GM23338 (cell line): ENCODE data around the gene BEST1. TPM values are rescaled to one million over a fixed set of nuclear protein-coding genes. Genes with fewer than 3 reads are reported as not detected.

Source experiments
- ATAC-seq: fragments of 200-7000 bp; cut with Tn5 transposase; 3 replicates; pipeline ENCODE4 v1.9.1; 2020
- DNase-seq: peaks from one replicate; pipeline ENCODE4 v3.0.0-alpha.2; 2015; ENCODE audit warnings: low spot score
- H2AFZ ChIP-seq: fragments of 200-600 bp; sonication (generic); 2 replicates; pipeline ENCODE4 v1.8.0; 2016; ENCODE audit warnings: antibody characterized with exemption, mild to moderate bottlenecking, moderate library complexity
- H3F3A ChIP-seq: fragments of 200-600 bp; sonication (generic); replicated peaks from 2 replicates; pipeline ENCODE4 v1.8.0; 2017; ENCODE audit warnings: antibody characterized with exemption, mixed run types, low read depth
- H3K27ac ChIP-seq: fragments of 200-600 bp; sonication (generic); 2 replicates; pipeline ENCODE4 v1.6.1; 2016; ENCODE audit warnings: low read depth
- H3K27me3 ChIP-seq: fragments of 200-600 bp; sonication (generic); 2 replicates; pipeline ENCODE4 v1.8.0; 2016; ENCODE audit warnings: mild to moderate bottlenecking, mixed run types, moderate library complexity; ENCODE audit not compliant: insufficient read depth
- H3K36me3 ChIP-seq: fragments of 200-600 bp; sonication (generic); 2 replicates; pipeline ENCODE4 v1.8.0; 2016; ENCODE audit warnings: mild to moderate bottlenecking; ENCODE audit not compliant: insufficient read depth
- H3K4me1 ChIP-seq: fragments of 200-600 bp; sonication (generic); 2 replicates; pipeline ENCODE4 v1.8.0; 2016; ENCODE audit warnings: mild to moderate bottlenecking, moderate library complexity; ENCODE audit not compliant: insufficient read depth
- H3K4me2 ChIP-seq: fragments of 200-600 bp; sonication (generic); 2 replicates; pipeline ENCODE4 v1.7.1; 2017; ENCODE audit warnings: mixed run types
- H3K4me3 ChIP-seq: fragments of 200-600 bp; sonication (generic); 2 replicates; pipeline ENCODE4 v1.6.1; 2016; ENCODE audit warnings: mixed run types
- H3K79me2 ChIP-seq: fragments of 200-600 bp; sonication (generic); replicated peaks from 2 replicates; pipeline ENCODE4 v1.8.0; 2017; ENCODE audit warnings: mild to moderate bottlenecking; ENCODE audit not compliant: insufficient read depth
- H3K9me2 ChIP-seq: fragments of 200-600 bp; sonication (generic); 2 replicates; pipeline ENCODE4 v1.8.0; 2017; ENCODE audit not compliant: insufficient read depth
- H4K20me1 ChIP-seq: fragments of 200-600 bp; sonication (generic); replicated peaks from 2 replicates; pipeline ENCODE4 v1.8.0; 2017; ENCODE audit warnings: mild to moderate bottlenecking; ENCODE audit not compliant: insufficient read depth
- H3K27ac Mint-ChIP-seq: 2 replicates; pipeline ENCODE4 v1.8.0; 2020; ENCODE audit warnings: inconsistent platforms, mild to moderate bottlenecking, moderate library complexity, mixed read lengths
- H3K27me3 Mint-ChIP-seq: 3 replicates; pipeline ENCODE4 v1.8.0; 2022; ENCODE audit warnings: low read depth, mild to moderate bottlenecking, moderate library complexity, mixed read lengths, inconsistent platforms; ENCODE audit not compliant: insufficient read depth, poor library complexity
- H3K36me3 Mint-ChIP-seq: 3 replicates; pipeline ENCODE4 v1.8.0; 2021; ENCODE audit warnings: low read depth, mild to moderate bottlenecking, inconsistent platforms, moderate library complexity, mixed read lengths
- H3K4me1 Mint-ChIP-seq: 3 replicates; pipeline ENCODE4 v1.8.0; 2020; ENCODE audit warnings: mild to moderate bottlenecking, inconsistent platforms, mixed read lengths
- H3K4me3 Mint-ChIP-seq: 3 replicates; pipeline ENCODE4 v1.8.0; 2021; ENCODE audit warnings: moderate library complexity, mild to moderate bottlenecking, inconsistent platforms, mixed read lengths
- H3K9me3 Mint-ChIP-seq: 3 replicates; pipeline ENCODE4 v1.8.0; 2020; ENCODE audit warnings: moderate library complexity, mild to moderate bottlenecking, inconsistent platforms, mixed read lengths
- CREB1 ChIP-seq: fragments of 250-450 bp; sonication (Bioruptor Pico); IDR thresholded peaks from 2 replicates; pipeline ENCODE4 v1.5.0; 2020; ENCODE audit warnings: low read depth, mild to moderate bottlenecking, moderate library complexity
- CTCF ChIP-seq, 2 experiments: fragments of 200-600 bp in 1 of 2; sonication (generic) in 1 of 2; conservative IDR thresholded peaks; 2 replicates each; pipeline versions ENCODE4 v1.5.1 to v1.6.1; 2016 to 2017; ENCODE audit warnings: antibody characterized with exemption in 2 of 2, low read depth in 2 of 2, mild to moderate bottlenecking in 2 of 2, moderate library complexity in 1 of 2
- ETS1 ChIP-seq: IDR thresholded peaks from 2 replicates; pipeline ENCODE4 v1.6.1; 2016; ENCODE audit warnings: antibody characterized with exemption
- EZH2 ChIP-seq: fragments of 200-600 bp; sonication (generic); IDR thresholded peaks from one replicate; pipeline ENCODE4 v1.8.0; 2017; ENCODE audit warnings: antibody characterized with exemption, mild to moderate bottlenecking, low read depth; ENCODE audit not compliant: unreplicated experiment
- EZH2phosphoT487 ChIP-seq: fragments of 200-600 bp; sonication (generic); IDR thresholded peaks from one replicate; pipeline ENCODE4 v1.8.1; 2018; ENCODE audit warnings: antibody characterized with exemption; ENCODE audit not compliant: unreplicated experiment
- JUNB ChIP-seq: IDR thresholded peaks from one replicate; pipeline ENCODE4 v1.6.1; 2016; ENCODE audit warnings: antibody characterized with exemption; ENCODE audit not compliant: unreplicated experiment
- NANOG ChIP-seq: IDR thresholded peaks from 2 replicates; pipeline ENCODE4 v1.6.1; 2016; ENCODE audit warnings: antibody characterized with exemption, borderline replicate concordance
- POLR2AphosphoS5 ChIP-seq: IDR thresholded peaks from 2 replicates; pipeline ENCODE4 v1.6.1; 2016; ENCODE audit warnings: antibody characterized with exemption, low read depth
- REST ChIP-seq: IDR thresholded peaks from one replicate; pipeline ENCODE4 v1.6.1; 2018; ENCODE audit warnings: antibody characterized with exemption; ENCODE audit not compliant: unreplicated experiment
- STAT1 ChIP-seq: IDR thresholded peaks from one replicate; pipeline ENCODE4 v1.6.1; 2016; ENCODE audit warnings: antibody characterized with exemption; ENCODE audit not compliant: unreplicated experiment
- ZNF114 ChIP-seq: fragments of 250-450 bp; sonication (Bioruptor Pico); IDR thresholded peaks from 2 replicates; pipeline ENCODE4 v1.5.0; 2020; ENCODE audit warnings: mild to moderate bottlenecking, moderate library complexity
- ZNF331 ChIP-seq: fragments of 250-450 bp; sonication (Bioruptor Pico); IDR thresholded peaks from 2 replicates; pipeline ENCODE4 v1.5.0; 2020; ENCODE audit warnings: low read depth, mild to moderate bottlenecking, moderate library complexity
- ZNF462 ChIP-seq: fragments of 250-450 bp; sonication (Bioruptor Pico); IDR thresholded peaks from 2 replicates; pipeline ENCODE4 v1.5.0; 2020; ENCODE audit warnings: mild to moderate bottlenecking, moderate library complexity
- polyA plus RNA-seq: library from polyadenylated mRNA; unstranded; fragments of >200 nt; fragmentation: Nextera tagmentation; extraction: Ambion mirVana; gene quantifications from 2 replicates; pipeline ENCODE4 v1.2.1, GENCODE V29; 2016
- total RNA-seq: library from RNA; depleted of rRNA; stranded (reverse); fragments of >200 nt; shearing (Covaris generic); gene quantifications from 2 replicates; pipeline ENCODE4 v1.2.3, GENCODE V29; 2014

The BEST1 gene
- total and polyA plus RNA-seq, 2 experiments from 2014 or later: 0.35 to 0.44 TPM

GRCh38 chr11:61955422-61956135 lies 5.4 kb downstream of the BEST1 start:
- Histone ChIP-seq H3K27ac (no peak overlapping the region), H3K36me3 (no peaks in the 10 kb centered on the region), H3K4me3 (peak overlapping the region; percentile 57), H3K79me2 (no peaks in the 10 kb centered on the region), H2AFZ (peak overlapping the region; percentile 80; the same call in 1 of the 2 replicates), H4K20me1 (no peaks in the 10 kb centered on the region), H3K27me3 (peaks cover 12% of the 10 kb centered on the region; the same call in 1 of the 2 replicates), H3F3A (peaks cover 8% of the 10 kb centered on the region; the same call in 1 of the 2 replicates), H3K4me1 (peaks cover 7% of the 10 kb centered on the region; the same call in 1 of the 2 replicates), H3K9me2 (no peaks in the 10 kb centered on the region), H3K4me2 (peak overlapping the region; percentile 83)
- Mint-ChIP-seq H3K27ac (no peak overlapping the region), H3K36me3 (no peaks in the 10 kb centered on the region), H3K27me3 (peaks cover 19% of the 10 kb centered on the region), H3K4me3 (peak overlapping the region; percentile 64), H3K9me3 (no peaks in the 10 kb centered on the region), H3K4me1 (no peaks in the 10 kb centered on the region; the same call in 2 of the 3 replicates)
- peak; percentile 91 for ATAC-seq
- DNase-seq: peak; percentile 96
- TF ChIP-seq ZNF331 (CRISPR knock-in tag): no peak
- no peak for TF ChIP-seq ZNF462 (CRISPR knock-in tag)
- peak; percentile 58 for TF ChIP-seq CREB1 (CRISPR knock-in tag)
- no peak for TF ChIP-seq REST
- TF ChIP-seq ETS1: 0 out of 2 replicates have a peak, but pooled peaks have one; percentile 23
- no peak for TF ChIP-seq JUNB
- no peak for TF ChIP-seq STAT1
- no peak for TF ChIP-seq ZNF114 (CRISPR knock-in tag)
- TF ChIP-seq CTCF (conservative IDR thresholded peaks at IDR 0.05; ENCODE audit: low read depth in 2 of 2): no peak
- no peak for TF ChIP-seq NANOG
- TF ChIP-seq EZH2: no peak
- peak; percentile 95 for TF ChIP-seq POLR2AphosphoS5
- no peak for TF ChIP-seq EZH2phosphoT487
